Hepatocyte (in vitro differentiated cells): ENCODE data around the gene CROCC. TPM values are rescaled to one million over a fixed set of nuclear protein-coding genes. Genes with fewer than 3 reads are reported as not detected.
A peak's percentile ranks its signal among the peaks of the same experiment; 100 is the strongest.
"Not testable (repeated sequence)": the region's sequence is repeated elsewhere in the genome, so short reads cannot be mapped to it uniquely, and the experiment has no call there.

ENCODE experiments used
- DNase-seq: peaks from one replicate; pipeline ENCODE4 v3.0.0-alpha.2; 2016; ENCODE audit warnings: low spot score
- H2AFZ ChIP-seq: fragments of 200-600 bp; sonication (generic); 2 replicates; pipeline ENCODE4 v1.6.0; 2016; ENCODE audit warnings: antibody characterized with exemption, mild to moderate bottlenecking
- H3K27ac ChIP-seq: fragments of 200-600 bp; sonication (generic); 2 replicates; pipeline ENCODE4 v1.5.1; 2016; ENCODE audit warnings: mild to moderate bottlenecking
- H3K27me3 ChIP-seq: fragments of 200-600 bp; sonication (generic); 2 replicates; pipeline ENCODE4 v1.6.1; 2016
- H3K36me3 ChIP-seq: fragments of 200-600 bp; sonication (generic); replicated peaks from 2 replicates; pipeline ENCODE4 v1.5.1; 2016; ENCODE audit warnings: low read depth; ENCODE audit not compliant: insufficient read depth
- H3K4me1 ChIP-seq: fragments of 200-600 bp; sonication (generic); 2 replicates; pipeline ENCODE4 v1.5.1; 2016; ENCODE audit warnings: mild to moderate bottlenecking, moderate library complexity; ENCODE audit not compliant: insufficient read depth
- H3K4me2 ChIP-seq: fragments of 200-600 bp; sonication (generic); 2 replicates; pipeline ENCODE4 v1.6.0; 2016
- H3K4me3 ChIP-seq: fragments of 200-600 bp; sonication (generic); 2 replicates; pipeline ENCODE4 v1.5.1; 2016; ENCODE audit warnings: mild to moderate bottlenecking
- H3K79me2 ChIP-seq: fragments of 200-600 bp; sonication (generic); 2 replicates; pipeline ENCODE4 v1.6.0; 2017; ENCODE audit warnings: mild to moderate bottlenecking
- H3K9me2 ChIP-seq: fragments of 200-600 bp; sonication (generic); replicated peaks from 2 replicates; pipeline ENCODE4 v1.6.0; 2017; ENCODE audit warnings: mild to moderate bottlenecking; ENCODE audit not compliant: insufficient read depth
- H3K9me3 ChIP-seq: fragments of 200-600 bp; sonication (generic); 2 replicates; pipeline ENCODE4 v1.5.1; 2016; ENCODE audit warnings: low read depth, mild to moderate bottlenecking
- H4K20me1 ChIP-seq: fragments of 200-600 bp; sonication (generic); 2 replicates; pipeline ENCODE4 v1.6.0; 2016; ENCODE audit warnings: mild to moderate bottlenecking; ENCODE audit not compliant: insufficient read depth, poor library complexity, severe bottlenecking
- CTCF ChIP-seq: fragments of 200-600 bp; sonication (generic); IDR thresholded peaks from 2 replicates; pipeline ENCODE4 v1.5.1; 2016; ENCODE audit warnings: antibody characterized with exemption, mild to moderate bottlenecking; ENCODE audit not compliant: poor library complexity
- EZH2 ChIP-seq: fragments of 200-600 bp; sonication (generic); IDR thresholded peaks from 2 replicates; pipeline ENCODE4 v1.6.1; 2016; ENCODE audit warnings: antibody characterized with exemption, mild to moderate bottlenecking, borderline replicate concordance
- EZH2phosphoT487 ChIP-seq: fragments of 200-600 bp; sonication (generic); IDR thresholded peaks from one replicate; pipeline ENCODE4 v1.6.1; 2018; ENCODE audit warnings: antibody characterized with exemption, mild to moderate bottlenecking, low read depth, moderate library complexity; ENCODE audit not compliant: unreplicated experiment, severe bottlenecking
- WGBS: methylation state at CpG from one replicate; pipeline ENCODE4 v1.1.6; 2016; ENCODE audit warnings: low lambda C conversion rate; ENCODE audit errors: missing lambda C conversion rate; 5-methylcytosine and 5-hydroxymethylcytosine counted together
- polyA plus RNA-seq: library from polyadenylated mRNA; unstranded; fragments of >200 nt; fragmentation: Nextera tagmentation; extraction: Ambion mirVana; gene quantifications from 2 replicates; pipeline ENCODE4 v1.2.1, GENCODE V29; 2016
- total RNA-seq: library from RNA; depleted of rRNA; stranded (reverse); fragments of >200 nt; gene quantifications from 2 replicates; pipeline ENCODE4 v1.2.3, GENCODE V29; 2014

CROCC gene
- total and polyA plus RNA-seq, 2 experiments from 2014 or later: 21.9 to 23.0 TPM

GRCh38 chr1:16938351-16939321 lies 16.9 kb downstream of the CROCC start:
- no peaks in the 10 kb centered on the region for H3K9me3 ChIP-seq
- peak overlapping the region; percentile 56 for H3K4me2 ChIP-seq
- H3K4me1 ChIP-seq: no peaks in the 10 kb centered on the region
- TF ChIP-seq EZH2phosphoT487 (no peak), CTCF (no peak), EZH2 (no peak)
- H2AFZ ChIP-seq: no peak overlapping the region
- no peaks in the 10 kb centered on the region for H3K36me3 ChIP-seq
- H3K27ac ChIP-seq: no peak overlapping the region
- no peak for DNase-seq
- no peaks in the 10 kb centered on the region for H3K27me3 ChIP-seq
- WGBS: 70% methylated on average over 30 of the region's 51 CpGs
- H3K4me3 ChIP-seq: no peak overlapping the region
- H4K20me1 ChIP-seq: no peaks in the 10 kb centered on the region
- no peaks in the 10 kb centered on the region for H3K79me2 ChIP-seq
- no peaks in the 10 kb centered on the region for H3K9me2 ChIP-seq

GRCh38 chr1:16939386-16940180 lies 17.9 kb downstream of the CROCC start:
- H3K36me3 ChIP-seq, H3K9me2 ChIP-seq, H2AFZ ChIP-seq, H3K27ac ChIP-seq, H3K4me2 ChIP-seq, H3K9me3 ChIP-seq, H3K27me3 ChIP-seq, H3K4me3 ChIP-seq, DNase-seq, H3K79me2 ChIP-seq, H3K4me1 ChIP-seq, H4K20me1 ChIP-seq: not testable (repeated sequence)
- WGBS: 98% methylated on average over 26 of the region's 32 CpGs

- Histone ChIP-seq H3K36me3 (no peaks in the 10 kb centered on the region), H3K4me3 (no peak overlapping the region), H3K27ac (no peak overlapping the region), H3K79me2 (no peaks in the 10 kb centered on the region), H3K9me2 (no peaks in the 10 kb centered on the region), H3K4me2 (no peak overlapping the region), H3K27me3 (no peaks in the 10 kb centered on the region), H3K9me3 (no peaks in the 10 kb centered on the region), H3K4me1 (no peaks in the 10 kb centered on the region), H2AFZ (no peak overlapping the region), H4K20me1 (no peaks in the 10 kb centered on the region)
- no peak for DNase-seq
- no peak for TF ChIP-seq EZH2
- no peak for TF ChIP-seq EZH2phosphoT487
- TF ChIP-seq CTCF: no peak
- 90% methylated on average over 19 of the region's 19 CpGs for WGBS
These were observed 22.3 kb downstream of the CROCC start for GRCh38 chr1:16944038-16944437.

DNA sequence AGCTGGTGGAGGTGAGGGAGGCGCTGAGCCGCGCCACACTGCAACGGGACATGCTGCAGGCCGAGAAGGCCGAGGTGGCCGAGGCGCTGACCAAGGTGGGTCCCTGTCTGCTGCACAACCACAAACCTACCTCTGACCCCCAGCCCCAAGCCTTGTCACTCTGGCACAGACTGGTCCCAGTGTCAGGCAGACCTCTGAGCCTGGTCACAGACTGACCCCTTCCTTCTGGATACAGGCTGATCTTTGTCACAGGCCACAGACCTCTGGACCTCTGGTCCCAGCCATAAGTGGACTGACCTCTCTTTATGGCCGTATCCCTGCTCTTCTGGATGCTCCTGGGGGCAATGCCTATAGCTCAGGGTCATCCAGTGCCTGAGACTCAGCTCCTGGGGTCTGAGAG lies 23.8 kb downstream of the CROCC start:
- not testable (repeated sequence) for H4K20me1 ChIP-seq, H3K27me3 ChIP-seq, H3K4me3 ChIP-seq, H3K79me2 ChIP-seq, H3K9me3 ChIP-seq, H3K9me2 ChIP-seq, H3K4me2 ChIP-seq, H3K27ac ChIP-seq, H3K4me1 ChIP-seq, H3K36me3 ChIP-seq, DNase-seq, H2AFZ ChIP-seq
- 100% methylated on average over 3 of the region's 9 CpGs for WGBS

DNA sequence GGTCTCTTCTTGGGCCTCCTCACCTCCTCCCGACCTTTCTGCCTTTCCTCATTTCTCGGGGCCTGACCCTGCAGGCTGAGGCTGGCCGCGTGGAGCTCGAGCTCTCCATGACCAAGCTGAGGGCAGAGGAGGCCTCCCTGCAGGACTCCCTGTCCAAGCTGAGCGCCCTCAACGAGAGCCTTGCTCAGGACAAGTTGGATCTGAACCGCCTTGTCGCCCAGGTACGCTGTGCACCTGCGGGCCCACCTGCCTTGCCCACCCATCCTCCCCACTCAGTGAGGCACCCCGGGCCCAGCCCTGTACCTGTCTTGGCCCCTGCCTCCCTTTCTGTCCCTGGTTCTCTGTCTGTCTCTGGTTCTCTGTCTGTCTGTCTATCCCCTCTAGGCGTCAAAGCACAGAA lies 24.5 kb downstream of the CROCC start:
- H3K4me1 ChIP-seq, H3K9me2 ChIP-seq, H3K4me2 ChIP-seq, H2AFZ ChIP-seq, H4K20me1 ChIP-seq, H3K4me3 ChIP-seq, H3K27me3 ChIP-seq, H3K36me3 ChIP-seq, H3K27ac ChIP-seq, DNase-seq, H3K79me2 ChIP-seq, H3K9me3 ChIP-seq: not testable (repeated sequence)
- 93% methylated on average over 11 of the region's 13 CpGs for WGBS
